ENCODE measurements around the gene KIRREL3.
A peak's percentile ranks its signal among the peaks of the same experiment; 100 is the strongest.

The KIRREL3 gene

DNA sequence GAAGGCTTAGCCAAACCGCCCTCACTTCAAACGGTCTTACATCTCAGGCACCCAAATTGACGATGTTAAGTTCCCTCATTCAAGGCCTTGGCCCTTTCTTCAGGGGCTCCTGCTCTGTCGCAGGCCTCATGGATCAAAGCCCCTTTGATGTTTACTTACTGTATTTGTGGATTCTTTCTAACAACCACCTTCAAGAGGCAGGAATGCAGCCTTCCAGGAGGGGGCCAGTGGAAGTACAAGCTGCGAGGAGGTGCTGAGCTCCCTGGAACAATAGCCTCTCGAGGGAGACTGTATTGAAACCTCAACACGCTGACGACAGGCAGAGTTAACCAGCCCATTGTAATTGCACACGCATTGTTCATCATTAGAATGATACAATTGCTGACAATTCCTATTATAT is 436.0 kb downstream of the KIRREL3 start:
- no peak overlapping the region for H3K27ac ChIP-seq
- TF ChIP-seq, protein P1, sequence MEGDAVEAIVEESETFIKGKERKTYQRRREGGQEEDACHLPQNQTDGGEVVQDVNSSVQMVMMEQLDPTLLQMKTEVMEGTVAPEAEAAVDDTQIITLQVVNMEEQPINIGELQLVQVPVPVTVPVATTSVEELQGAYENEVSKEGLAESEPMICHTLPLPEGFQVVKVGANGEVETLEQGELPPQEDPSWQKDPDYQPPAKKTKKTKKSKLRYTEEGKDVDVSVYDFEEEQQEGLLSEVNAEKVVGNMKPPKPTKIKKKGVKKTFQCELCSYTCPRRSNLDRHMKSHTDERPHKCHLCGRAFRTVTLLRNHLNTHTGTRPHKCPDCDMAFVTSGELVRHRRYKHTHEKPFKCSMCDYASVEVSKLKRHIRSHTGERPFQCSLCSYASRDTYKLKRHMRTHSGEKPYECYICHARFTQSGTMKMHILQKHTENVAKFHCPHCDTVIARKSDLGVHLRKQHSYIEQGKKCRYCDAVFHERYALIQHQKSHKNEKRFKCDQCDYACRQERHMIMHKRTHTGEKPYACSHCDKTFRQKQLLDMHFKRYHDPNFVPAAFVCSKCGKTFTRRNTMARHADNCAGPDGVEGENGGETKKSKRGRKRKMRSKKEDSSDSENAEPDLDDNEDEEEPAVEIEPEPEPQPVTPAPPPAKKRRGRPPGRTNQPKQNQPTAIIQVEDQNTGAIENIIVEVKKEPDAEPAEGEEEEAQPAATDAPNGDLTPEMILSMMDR (conservative IDR thresholded peaks at IDR 0.05) = no peak

DNA sequence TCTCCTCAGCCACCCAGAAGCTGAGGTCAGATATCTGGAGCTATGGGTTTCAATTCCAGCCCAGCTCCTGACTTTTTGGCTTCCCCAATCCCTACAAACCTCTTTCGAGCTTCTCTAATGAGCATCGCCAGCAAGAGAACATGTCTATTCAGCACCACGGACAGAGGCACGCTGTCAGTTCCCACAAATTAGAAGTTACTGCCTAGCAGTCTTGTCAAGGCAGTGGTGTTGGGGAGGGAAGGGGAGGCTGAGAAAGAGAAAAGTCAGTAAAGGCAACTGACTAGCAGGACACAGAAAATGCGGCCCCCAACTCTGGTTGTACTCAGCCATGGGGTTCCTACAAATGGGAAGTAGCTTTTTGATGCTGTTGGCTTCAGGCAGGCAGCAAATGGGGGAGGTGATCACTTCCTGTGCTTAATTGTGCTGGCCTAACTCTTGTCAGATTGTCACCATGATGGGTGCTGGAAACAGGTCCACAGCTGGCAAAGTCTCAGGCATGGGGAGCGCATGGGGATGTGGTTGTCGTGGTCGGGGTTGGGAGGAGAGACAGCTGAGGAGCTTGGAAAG is 439.2 kb downstream of the KIRREL3 start:
- H3K27ac ChIP-seq = no peak overlapping the region
- TF ChIP-seq, protein P1 (conservative IDR thresholded peaks at IDR 0.05) = no peak

DNA sequence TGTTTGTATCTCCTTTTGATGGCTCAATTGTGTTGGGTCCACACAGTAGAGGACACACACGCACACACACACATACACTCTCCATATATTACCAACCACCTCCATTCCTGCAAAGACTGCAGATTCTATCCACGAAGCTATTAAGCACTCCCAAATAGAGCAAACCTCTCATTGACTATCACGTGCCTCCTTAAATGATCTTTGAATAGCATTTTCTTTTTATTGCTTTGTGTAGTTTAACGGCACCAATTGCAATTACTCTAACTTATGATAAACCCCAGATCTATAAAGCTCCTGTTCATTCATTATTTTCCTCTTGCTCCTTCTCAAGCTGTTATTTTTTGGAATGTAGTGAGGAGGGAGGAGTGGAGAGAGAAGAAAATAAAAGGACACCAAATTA is 440.3 kb downstream of the KIRREL3 start:
- TF ChIP-seq, protein P1 (conservative IDR thresholded peaks at IDR 0.05) = no peak
- no peak overlapping the region for H3K27ac ChIP-seq

DNA sequence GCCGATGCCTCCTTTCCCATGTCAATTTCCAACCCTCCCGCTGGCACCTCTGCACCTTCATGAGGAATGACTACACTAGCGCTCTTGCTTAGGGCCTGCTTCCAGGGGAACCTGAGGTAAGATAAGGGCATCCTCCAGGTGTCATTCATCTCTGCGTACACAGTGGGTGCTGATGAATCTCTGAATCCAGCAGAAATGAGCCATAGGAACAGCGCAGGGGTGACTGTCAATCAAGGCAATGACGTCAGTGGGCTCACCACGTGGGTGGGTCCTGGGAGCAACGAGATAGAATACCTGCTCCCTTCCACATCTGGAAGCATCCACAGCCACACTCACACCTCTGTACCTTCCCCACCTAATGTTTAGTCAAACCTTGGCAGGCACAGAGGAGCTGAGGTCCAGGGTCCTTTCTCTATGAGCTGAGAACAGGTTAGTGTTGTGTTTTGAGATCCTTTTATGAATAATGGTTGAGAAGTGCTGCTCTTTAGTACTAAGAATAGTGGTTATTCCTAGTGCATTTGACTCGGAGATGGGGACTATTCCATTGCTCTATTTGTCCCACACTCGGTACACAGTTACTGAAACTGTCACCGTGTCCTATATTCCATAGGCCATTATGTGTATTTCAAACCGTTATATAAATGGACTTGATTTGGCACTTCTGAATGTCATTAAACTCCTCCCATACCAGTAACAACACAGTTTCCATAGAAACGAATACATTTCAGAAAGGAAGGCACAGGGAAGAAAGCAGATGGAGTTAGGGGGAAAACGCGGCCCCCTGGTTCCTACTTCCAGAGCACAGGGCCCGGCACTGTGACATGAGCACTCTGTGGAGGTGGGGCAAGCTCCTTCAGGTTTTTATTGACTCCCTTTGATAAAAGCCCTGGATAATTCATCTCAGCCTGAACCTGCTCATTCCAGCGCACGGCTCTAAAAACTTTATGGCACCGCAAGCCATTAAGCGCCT is 451.7 kb downstream of the KIRREL3 start:
- no peak overlapping the region for H3K27ac ChIP-seq
- TF ChIP-seq, protein P1 (conservative IDR thresholded peaks at IDR 0.05) = no peak

DNA sequence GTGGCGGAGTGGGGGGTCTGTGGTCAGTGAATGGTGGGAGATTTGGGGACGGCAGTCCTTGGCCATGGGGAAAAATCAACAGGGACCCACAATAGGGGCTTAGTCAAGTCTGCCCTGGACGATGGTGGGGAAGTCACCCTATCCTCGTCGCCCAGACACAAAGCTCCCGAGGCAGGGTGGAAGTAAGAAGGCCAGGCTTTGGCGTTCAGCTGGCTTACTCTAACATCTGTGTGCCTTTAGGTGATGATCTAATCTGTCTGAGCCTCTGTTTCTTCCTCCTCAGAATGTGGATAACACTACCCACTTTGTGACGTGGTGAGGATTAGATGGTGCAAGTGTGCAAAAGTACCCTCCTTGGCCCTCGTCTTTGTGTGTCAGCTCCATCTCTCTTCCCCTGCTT is 452.9 kb downstream of the KIRREL3 start:
- H3K27ac ChIP-seq = peak overlapping the region; percentile 99; the same call in 1 of the 2 replicates
- TF ChIP-seq, protein P1 (conservative IDR thresholded peaks at IDR 0.05) = no peak

DNA sequence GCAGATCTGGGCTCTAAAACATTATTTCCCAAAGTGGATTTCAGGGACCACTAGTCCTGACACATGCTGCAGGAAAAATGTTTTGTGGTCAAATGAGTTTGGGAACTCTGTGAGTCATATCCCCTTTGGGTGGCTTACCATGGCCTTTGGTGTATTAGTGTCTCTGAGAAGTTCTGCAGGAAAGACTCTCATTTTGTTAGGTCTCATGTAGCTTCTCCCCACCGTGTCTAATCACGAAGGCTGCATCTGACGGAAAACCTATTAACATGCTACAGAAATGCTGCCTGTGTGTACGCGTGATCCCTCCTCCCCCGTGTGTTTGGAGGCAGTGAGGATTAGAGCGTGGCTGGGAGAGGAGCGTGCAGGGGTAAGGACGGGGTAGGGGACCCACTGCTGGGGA is 453.4 kb downstream of the KIRREL3 start:
- TF ChIP-seq, protein P1 (conservative IDR thresholded peaks at IDR 0.05) = no peak
- peak overlapping the region; percentile 99; the same call in 1 of the 2 replicates for H3K27ac ChIP-seq

DNA sequence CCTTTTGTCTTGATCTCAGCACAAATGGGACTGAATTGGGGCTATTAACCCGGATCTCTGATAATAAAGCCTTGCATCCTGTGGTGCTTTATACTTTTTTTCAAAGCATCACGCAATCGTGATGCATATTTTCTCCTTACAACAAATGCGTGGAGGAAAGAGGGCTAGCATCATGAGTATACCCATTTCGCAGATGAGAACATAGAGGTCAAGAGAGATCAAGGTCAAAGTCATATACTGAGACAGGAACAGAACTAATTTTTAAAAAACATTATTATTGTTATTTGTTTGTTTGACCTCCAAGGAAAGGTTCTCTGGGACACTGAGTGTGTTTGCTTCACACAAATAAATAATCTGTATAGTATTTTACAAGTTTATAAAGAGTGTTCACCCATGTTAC is 453.9 kb downstream of the KIRREL3 start:
- TF ChIP-seq, protein P1 (conservative IDR thresholded peaks at IDR 0.05) = no peak
- peak overlapping the region; percentile 99 for H3K27ac ChIP-seq
